ENCODE data around the gene MRAS.

MRAS gene

DNA sequence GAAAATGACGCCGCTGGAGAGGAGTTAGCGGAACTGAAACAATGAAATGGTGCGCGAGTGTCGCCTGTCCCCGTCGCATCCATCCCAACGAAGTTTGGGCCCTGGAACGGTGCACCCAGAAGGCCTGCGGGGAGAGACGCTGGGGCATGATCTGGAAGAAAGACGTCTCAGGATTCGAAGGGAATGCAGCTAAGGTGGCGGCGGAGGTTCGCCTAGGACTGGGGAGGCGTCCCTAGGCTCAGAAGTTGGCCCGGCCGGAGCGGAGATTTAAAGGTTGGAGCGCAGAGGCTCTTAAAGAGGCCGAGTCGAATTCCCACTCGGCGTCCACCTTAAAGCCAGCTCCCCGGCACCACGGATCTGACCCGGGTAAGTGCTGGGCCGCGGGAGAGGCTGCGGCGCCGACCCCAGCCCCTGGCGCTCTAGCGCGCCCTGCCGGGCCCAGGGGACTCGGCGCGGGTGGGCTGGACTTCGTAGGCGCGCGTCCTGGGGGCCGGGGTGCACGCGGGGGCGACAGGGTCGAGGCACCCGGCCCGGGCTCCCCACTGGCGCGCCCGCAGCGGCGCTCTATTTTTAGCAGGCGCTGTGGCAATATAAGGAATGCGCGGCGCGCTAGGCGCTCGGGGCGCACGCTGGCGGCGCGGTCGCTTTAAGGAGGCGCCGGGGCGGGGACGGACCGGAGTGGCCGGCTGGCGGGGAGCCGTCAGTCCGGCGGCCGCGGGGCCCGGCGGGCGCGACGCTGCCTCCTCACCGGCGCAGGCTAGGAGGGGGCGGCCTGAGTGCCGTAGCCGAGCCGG, at the start of gene MRAS:
Gene MRAS (plus strand): TSS at position 620 of the 794 bp plus-strand sequence. CDS start 24,305 bp downstream, outside the sequence.
- peak; percentile 92 for DNase-seq

DNA sequence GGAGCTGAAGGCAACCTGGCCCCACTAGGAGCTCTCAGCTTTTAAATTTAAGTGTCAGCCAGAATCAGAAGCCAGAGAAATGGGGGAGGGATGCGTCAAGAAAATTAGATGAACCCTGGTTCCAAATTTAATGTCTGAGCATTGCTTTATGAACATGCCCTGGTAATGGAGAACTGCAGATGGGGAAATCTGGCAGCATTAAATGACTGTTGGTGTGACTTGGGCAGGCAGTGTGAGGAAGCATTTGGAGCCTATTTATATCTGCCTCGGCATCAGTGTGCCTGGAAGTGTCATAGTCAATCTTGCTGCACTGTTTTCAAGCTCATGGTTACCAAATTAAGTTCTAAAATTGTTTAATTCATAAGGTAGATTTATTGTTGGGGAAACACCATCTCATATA, 47.7 kb upstream of the MRAS start:
- no peak for DNase-seq

DNA sequence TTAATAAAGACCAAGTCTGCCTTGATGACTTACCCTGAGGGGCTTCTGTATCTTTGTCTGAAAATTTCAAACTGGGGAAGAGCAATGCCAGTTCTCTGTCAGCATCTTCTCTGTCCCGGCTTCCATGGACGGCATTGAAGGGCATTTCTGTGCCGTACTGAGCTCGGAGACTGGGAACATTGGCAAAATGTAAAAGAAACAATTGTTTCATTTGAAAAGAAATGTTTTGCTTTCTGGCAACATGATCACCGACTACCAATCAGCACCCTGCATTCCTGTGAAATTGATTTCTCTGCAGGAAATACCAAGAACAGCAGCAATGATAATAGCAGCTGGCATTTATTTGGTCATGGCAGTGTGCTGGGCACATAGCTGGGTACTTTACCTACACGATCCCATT, 44.9 kb upstream of the MRAS start:
- DNase-seq, result no peak

DNA sequence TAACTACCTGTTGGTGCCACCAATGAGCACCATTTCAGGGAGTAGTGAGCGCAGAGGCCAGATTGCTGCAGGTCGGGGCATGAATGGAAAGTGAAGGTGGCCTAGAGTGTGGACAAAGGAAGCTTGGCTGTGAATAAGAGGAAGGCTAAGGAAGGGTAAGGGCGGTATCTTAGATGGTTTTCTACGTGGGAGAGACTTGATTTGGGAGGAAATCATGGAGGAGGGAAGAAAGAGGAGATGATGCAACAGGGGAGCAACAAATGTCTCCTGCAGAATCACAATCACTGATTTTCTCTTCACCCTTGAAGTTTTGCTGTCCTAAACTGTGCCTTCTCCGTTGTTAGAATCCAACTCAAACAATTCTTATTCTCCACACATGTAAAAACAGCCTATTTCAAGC, 40.5 kb upstream of the MRAS start:
- DNase-seq, result no peak

DNA sequence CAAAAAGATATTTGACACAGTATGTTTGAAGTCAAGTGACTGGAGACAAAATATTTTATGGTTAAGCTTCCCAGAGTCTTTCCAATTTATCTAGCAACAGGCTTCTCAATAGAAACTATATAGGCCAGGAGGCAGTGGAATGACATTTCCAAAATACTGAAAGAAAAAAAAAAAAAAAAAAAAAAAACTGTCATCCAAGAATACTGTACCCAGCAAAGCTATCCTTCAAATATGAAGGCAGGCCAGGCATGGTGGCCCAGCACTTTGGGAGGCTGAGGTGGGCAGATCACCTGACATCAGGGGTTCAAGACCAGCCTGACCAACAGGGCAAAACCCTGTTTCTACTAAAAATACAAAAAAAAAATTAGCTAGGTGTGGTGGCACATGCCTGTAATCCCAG, 39.6 kb upstream of the MRAS start:
- DNase-seq, result no peak

DNA sequence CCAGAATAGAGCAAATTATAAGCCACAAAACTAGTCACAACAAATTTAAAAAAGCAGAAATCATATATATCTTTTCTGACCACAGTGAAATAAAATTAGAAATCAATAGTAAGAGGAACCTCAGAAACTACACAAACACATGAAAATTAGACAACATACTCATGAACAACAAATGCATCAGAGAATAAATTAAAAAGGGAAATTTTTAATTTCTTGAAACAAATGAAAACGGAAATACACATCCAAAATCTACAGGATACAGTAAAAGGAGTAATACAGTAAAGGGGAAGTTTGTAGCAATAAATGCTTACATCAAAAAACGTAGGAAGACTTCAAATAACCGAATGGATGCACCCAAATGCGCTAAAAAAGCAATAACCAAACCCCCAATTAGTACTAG, 37.9 kb upstream of the MRAS start:
- no peak for DNase-seq

DNA sequence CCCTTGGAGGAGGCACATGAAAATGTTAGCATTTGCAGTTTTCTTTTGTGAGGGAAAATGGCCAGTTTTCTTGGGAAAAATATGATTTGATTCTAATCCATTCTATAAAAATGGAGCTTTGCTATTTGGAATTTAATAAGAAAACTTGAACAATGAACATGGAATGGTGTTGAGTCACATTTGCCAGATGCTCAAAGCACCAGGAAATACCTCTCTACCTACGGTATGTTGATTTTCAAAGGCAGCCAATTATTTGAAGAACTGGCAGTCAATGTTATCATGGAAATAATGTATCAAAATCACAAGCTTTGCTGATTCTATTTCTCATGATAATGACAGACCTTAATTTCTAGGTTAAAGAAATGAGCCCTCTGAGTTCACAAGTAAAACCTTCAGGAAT, 33.6 kb upstream of the MRAS start:
- no peak for DNase-seq

DNA sequence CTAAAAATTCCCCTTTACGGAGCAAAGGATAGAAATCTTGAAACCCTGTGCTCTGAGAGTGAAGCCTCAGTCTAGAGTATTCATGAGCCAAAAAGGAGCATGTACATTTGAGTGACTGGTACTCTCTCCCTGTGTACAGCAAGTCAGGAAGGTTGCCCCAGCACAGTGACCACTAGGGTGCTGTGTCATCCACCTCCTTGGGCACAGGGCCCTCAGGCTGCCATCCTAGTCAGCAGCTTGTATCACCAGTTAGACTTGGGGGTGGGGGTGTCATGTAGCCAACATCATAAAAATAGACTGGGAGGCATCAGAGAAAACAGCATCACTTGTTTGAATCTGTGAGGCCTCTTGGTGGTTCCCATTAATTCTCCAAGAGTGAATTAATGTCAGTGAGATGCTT, 30.7 kb upstream of the MRAS start:
- no peak for DNase-seq

DNA sequence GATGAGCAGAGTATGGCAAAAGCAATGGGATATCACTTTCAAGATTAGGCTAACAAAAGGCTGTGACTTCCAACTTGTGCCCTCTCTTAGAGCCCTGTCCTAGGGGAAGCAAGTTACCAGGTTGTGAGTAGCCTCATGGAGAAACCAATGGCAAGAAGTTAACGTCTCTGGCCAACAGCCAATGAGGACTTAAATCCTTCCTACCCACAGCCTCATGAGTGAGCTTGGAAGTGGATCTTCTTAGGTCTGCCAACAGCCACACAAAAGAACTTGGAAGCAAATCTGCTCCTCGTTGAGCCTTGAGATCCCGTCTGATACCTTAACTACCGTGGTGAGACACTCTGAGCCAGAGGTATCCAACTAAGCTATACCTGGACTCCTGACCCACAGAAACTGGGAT, 24.4 kb upstream of the MRAS start:
- no peak for DNase-seq

DNA sequence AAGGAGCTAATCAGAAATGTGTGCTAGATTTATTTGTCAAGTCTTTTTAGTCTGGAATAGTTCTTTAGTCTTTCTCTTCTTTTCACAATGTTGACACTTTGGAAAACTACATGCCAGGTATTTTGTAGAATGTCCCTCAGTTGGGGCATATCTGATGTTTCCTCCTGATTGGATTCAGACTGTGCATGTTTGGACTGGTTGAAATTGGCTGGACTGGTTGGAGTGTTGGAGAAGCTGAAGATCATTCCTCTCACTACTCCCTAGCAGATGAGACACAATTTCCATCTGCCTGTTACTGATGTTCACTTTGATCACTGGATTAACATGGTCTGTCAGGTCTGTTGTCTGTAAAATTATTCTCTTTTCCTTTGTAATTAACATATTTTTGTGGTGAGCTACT, 22.4 kb upstream of the MRAS start:
- no peak for DNase-seq

DNA sequence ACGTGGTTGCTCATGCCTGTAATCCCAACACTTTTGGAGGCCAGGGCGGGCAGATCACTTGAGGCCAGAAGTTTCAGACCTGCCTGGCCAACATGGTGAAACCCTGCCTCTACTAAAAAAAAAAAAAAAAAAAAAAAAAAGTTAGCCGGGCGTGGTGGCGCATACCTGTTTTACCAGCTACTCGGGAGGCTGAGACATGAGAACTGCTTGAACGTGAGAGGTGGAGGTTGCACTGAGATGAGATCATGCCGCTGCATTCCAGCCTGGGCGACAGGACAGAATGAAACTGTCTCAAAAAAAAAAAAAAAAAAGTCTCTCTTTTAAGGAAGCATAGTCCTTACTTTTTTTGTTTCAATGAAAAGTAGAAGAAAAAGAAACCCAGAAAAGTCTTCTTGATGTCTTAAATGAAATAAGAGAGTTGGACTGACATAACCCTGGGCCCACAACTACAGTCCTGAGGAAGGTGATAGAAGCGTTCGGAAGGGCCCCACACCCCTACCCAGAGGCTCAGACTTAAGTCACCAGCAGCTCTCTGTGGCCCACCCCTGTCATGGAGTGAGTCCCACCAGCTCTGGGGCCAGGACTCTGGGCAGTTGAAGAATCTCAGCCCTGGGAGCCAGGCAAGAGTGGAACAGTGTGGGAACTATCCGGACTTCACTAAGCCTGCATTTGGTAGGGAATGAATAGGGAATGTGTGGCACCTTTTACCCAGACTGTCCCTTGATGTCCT, 21.3 kb upstream of the MRAS start:
- no peak for DNase-seq

DNA sequence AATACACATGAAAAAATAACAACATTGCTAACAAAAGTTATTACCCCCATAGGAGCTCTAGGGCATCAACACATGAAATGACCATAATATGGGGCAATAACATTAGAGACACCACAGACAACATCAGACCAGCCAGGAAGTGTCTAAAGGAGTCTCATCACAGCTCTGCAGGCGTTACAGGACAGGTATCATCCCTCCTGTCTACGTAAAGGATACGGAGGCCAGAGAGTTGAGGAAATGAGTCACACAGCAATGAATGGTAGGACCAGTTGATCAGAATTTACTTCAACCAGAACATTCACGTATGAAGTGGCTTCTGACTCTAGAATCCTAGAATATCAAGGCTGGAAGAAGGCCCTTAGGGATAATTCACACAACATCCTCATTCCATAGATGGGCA, 20.5 kb upstream of the MRAS start:
- no peak for DNase-seq

DNA sequence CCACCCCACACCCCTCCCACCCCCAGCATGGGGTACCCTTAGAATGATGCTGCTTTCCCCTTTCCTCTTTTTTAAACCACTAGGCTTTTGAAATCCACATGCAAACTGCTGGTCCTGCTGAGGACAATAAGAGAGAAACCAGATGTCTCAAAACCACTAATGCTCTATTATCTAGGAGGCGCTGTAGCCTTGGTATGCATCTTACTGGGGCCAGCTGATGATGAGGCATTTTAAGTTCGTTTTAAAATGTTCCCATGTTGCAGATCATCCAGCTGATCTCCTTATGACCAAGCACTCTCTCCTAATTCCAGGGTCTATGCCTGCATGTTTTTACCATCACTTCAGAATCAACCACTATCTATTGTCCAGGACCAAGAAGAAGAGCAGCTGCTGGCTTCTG, 20.0 kb upstream of the MRAS start:
- no peak for DNase-seq

DNA sequence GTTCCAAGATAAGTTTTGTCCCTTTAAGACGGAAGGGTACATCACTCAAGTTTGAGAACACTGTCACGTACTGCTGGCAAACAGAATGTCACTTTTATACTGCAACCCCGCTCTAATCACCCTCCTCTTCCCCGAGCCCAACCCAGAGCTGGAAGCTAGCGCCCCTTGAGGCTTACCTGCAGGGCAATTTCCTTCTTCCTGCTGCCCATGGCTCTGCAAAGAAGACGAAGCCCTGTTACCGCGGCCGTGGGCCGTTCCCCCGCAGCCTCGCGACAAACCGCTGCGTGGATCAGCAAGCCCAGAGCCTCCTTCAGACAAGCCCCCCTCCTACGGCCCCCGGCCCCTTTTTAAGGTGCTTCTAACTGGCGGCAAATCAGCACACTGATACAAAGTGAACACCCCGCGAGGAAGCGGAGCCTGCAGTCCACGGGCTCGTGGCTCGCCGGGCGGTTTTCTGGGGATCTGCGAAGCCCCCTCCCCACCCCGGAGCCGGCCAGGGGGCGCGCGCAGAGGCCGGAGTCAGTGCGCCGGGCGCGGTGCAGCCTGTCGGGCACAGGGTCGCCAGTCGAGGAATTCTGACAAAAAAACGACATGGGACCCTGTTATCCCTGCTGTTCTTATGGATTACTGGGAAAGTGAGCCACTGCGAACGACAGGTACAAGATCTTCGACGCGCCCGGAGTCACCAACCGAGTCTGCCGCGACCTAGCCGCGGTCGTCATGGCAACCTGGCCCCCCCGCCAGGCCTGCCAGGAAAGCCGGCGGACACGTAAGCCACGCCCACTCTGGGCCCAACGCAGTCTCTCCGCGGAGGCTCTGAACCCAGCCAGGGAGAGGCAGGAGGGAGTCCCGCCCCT, 19.0 kb upstream of the MRAS start, which contains the start of gene NME9:
Gene NME9 (minus strand): TSS at position 725 of the 857 bp plus-strand sequence. CDS start 516 bp downstream, at position 209.
- peak; percentile 99 for DNase-seq

DNA sequence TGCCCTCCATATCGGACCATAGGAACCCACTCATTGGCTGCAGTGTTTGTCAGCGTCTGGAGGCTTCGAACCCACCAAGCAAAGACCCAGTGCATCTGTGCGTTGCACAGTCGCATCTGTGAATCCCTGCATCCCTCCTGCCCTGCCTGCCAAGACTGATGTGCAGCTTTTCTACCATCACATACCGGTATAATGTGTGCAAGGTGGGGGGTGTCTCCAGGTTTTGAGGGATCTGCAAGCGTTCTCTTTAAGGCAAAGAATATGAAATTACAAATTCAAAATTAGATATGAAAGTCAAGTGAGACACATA, 18.4 kb upstream of the MRAS start:
- DNase-seq, result no peak

DNA sequence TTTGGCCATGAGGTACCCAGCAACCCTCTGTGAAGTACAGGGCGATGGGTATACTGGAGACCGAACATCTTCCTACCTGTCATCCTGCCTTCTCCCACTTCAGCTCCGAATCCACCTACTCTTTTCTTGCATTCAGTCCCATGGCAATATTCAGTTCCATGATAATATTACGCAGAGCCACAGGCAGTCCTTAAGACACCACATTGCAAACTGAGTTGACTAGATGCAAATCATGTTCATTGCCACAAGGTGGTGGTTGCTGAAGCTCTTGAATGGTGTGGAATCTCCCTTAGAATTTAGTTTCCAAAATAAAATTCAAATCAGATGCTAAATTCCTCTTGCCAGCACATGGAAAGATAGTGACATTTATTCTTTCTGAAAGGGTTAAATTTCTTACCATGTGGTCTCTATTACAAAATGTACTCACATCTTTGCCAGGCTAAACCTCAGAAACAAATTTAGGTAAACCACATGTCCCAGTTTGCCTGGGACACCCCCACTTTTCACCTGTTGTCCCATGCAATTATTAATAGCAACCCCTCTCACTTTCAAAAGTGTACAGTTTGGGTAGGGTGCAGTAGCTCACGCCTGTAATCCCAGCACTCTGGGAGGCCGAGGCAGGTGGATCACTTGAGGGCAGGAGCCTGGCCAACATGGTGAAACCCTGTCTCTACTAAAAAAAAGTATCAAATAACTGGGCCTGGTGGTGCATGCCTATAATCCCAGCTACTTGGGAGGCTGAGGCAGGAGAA, 17.1 kb upstream of the MRAS start:
- DNase-seq, result no peak

DNA sequence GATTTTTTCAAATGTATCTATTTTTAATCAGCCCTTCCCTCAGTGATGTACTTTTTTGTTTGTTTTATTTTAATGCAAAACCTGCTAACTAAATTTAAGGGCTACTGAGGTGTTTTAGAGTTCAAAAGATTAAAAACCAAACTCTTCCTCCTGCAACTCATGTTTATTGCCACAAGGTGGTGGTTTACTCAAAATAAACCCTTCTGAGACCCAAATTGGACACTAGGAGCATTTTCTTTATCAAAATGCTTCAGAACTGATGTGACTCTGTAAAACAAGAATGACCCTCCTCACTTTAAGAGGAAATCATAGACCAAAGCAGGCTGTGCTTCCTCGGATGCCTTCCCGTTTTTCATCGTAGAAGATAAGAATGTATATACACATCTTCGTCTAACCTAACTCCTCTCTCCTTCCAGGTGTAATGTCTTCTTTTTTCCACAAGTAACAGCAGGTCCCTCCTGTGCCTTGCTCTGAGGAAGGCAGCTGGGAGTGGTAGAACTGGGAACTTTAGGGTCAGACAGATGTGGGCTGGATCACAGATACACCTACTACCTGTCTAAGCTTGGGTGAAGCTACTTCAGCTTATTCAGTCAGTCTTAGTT, 15.8 kb upstream of the MRAS start:
- no peak for DNase-seq

DNA sequence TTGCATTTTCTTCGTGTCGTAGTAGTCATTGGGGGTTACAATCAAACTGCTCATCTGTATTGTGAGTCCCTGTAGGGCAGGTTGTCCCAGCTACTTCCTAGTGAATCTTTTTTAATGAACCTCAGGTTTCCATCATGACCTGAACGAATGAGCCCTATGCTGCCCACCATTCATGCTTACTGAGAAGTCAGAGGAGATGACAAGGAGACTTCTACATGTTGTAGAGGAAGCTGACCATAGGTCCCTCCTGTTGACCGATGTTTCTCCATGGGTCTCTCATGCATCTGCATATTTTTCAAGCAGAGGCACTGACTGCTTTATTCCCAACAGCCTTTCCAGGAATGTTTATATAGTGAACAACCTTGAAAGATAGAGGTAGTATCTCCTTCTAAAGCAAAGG, 13.8 kb upstream of the MRAS start:
- DNase-seq, result no peak

DNA sequence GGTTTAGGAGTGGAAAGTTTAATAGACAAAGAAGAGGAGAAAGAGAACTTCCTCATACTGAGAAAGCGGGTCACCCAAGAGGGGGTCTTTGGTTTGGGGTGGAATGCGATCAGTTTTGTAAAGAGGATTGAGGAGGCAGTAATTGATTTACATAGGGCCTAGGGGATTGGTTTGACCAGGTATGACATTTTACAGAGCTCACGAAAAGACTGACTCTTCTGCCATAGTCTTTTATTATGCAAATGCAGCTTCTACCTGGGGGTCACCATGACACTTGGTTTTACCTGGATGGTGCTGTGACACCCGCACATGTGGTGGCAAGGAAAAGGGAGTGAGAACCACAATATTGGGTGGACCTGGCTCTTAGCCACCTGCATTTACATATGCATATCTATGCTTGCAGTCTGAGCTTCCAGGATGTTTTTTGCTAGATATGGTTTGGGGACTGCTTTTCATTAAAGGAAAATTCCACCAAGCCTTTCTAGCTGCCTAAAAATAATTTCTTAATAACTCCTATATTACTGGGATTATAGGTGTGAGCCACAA, 11.9 kb upstream of the MRAS start:
- DNase-seq, result no peak

DNA sequence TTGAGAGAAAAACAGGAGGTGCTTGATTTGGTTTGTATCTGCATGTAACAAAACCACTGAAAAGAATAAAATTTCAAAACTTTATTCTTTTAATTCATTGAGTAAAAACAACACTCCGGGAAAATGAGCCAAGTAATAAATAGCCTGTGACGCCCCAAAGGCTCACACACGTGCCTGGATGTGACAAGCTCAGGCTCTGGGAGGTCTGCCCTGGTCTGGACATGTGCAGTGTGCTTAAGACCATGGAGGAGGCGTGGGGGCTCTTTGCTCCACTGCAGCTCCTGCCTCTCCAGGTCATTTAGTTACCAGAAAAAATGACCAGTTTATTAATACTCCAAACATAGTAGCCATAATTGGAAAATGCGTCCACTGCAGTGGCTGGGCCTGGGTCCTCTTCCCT, 10.1 kb upstream of the MRAS start:
- no peak for DNase-seq

DNA sequence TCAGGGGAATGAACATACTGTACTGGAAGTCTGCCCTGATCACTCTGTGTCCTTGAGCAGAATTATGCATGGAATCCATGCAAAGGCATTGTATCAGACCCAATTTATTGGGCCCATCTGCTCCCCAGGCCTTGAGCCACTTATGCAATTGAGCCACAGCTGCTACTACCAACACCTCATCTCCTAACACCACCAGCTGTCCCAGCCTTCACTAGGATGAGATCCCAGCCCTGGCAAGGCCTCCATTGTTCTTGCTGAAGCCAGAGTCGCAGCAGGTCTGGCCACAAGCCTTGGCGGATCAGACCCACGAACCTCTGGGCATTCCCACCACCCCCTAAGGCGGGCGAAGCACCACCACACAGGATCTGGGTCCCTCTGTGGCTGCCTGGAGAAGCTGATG, 9.6 kb upstream of the MRAS start:
- DNase-seq, result no peak

DNA sequence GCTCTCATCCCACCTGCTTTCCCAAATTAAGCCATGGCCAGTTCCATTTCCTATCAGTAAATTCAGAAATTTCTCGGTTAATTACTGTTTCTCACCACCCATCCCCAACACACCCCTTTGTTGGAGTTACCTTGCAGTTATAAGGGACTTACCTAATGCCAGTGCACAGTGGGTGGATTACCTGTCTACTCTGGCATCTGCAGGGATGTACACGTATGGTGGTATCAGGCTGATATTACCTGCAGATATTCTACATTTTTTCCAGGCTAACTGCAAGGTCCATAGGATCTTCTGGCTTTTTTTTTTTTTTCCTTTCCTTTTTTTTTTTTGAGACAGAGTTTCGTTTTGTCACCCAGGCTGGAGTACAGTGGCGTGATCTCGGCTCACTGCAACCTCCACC, 7.9 kb upstream of the MRAS start:
- DNase-seq, result no peak

Measured in islet precursor cell (in vitro differentiated cells).